Stimulated activated CD4-positive, alpha-beta T cell treated with anti-CD3 and anti-CD28 coated beads, Interleukin-2, amount 100 ng/mL, for 48 hours (primary cell): ENCODE results near the gene ZNF121.
A peak's percentile ranks its signal among the peaks of the same experiment; 100 is the strongest.

Experiments used
- DNase-seq, 2 donors: peaks; one replicate each; pipeline ENCODE4 v3.0.0-alpha.2; 2020

Gene ZNF121

GRCh38 chr19:9538183-9539058 lies 45.9 kb downstream of the ZNF121 start, which contains the start of gene ZNF426:
ZNF426 (minus strand) TSS chr19:9538645; CDS start chr19:9536232, 2,413 bp downstream.
- peak; percentile 80 to 81 for DNase-seq

- no peak for DNase-seq
Measured at GRCh38 chr19:9535934-9536333, 48.4 kb downstream of the ZNF121 start.

- DNase-seq, result no peak
Measured at GRCh38 chr19:9531933-9532332, 52.4 kb downstream of the ZNF121 start.

- DNase-seq, result no peak
Measured at GRCh38 chr19:9528757-9529336, 55.5 kb downstream of the ZNF121 start.

GRCh38 chr19:9523885-9524474 lies 60.3 kb downstream of the ZNF121 start:
- DNase-seq, result no peak
